Measurements from ENCODE around the gene GFRA3.

DNA sequence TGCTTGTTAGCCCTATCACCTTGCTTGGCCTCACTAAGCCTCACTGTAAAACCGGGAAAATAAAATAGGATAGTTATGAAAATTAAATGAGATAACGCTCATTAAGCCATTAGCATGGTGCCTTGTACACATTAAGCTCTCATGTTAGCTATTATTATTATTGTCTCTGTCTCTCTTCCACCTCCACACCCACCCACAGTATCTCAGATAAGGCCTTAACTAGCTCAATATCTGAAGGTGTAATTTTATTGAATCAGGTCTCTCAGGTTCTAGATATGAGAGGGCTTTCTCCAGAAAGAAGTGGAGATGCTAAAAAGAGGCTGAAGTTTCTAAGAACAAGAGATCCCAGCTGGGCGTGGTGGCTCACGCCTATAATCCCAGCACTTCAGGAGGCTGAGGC, 27.6 kb downstream of the GFRA3 start:
- TF ChIP-seq, protein P1, sequence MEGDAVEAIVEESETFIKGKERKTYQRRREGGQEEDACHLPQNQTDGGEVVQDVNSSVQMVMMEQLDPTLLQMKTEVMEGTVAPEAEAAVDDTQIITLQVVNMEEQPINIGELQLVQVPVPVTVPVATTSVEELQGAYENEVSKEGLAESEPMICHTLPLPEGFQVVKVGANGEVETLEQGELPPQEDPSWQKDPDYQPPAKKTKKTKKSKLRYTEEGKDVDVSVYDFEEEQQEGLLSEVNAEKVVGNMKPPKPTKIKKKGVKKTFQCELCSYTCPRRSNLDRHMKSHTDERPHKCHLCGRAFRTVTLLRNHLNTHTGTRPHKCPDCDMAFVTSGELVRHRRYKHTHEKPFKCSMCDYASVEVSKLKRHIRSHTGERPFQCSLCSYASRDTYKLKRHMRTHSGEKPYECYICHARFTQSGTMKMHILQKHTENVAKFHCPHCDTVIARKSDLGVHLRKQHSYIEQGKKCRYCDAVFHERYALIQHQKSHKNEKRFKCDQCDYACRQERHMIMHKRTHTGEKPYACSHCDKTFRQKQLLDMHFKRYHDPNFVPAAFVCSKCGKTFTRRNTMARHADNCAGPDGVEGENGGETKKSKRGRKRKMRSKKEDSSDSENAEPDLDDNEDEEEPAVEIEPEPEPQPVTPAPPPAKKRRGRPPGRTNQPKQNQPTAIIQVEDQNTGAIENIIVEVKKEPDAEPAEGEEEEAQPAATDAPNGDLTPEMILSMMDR (IDR thresholded peaks at IDR 0.05; ENCODE audit: borderline replicate concordance, extremely low read depth, low read length, poor library complexity, severe bottlenecking), result no peak
- no peak for TF ChIP-seq EZH2 (IDR thresholded peaks at IDR 0.05; ENCODE audit: borderline replicate concordance, low read depth, low read length, severe bottlenecking)

Measured in DND-41 (cell line).